GM12892 (cell line): ENCODE data around the gene NCAPG2.

Source experiments
- POLR2A ChIP-seq: IDR thresholded peaks from 2 replicates; pipeline ENCODE4 v1.6.1; 2011; ENCODE audit warnings: low read depth, low read length, control low read depth
- POLR2AphosphoS5 ChIP-seq: IDR thresholded peaks from 2 replicates; pipeline ENCODE4 v1.6.1; 2011; ENCODE audit warnings: low read depth, low read length, control low read depth
- TAF1 ChIP-seq: IDR thresholded peaks from 2 replicates; pipeline ENCODE4 v1.6.1; 2011; ENCODE audit warnings: low read depth, mild to moderate bottlenecking, control low read depth, low read length, borderline replicate concordance

DNA sequence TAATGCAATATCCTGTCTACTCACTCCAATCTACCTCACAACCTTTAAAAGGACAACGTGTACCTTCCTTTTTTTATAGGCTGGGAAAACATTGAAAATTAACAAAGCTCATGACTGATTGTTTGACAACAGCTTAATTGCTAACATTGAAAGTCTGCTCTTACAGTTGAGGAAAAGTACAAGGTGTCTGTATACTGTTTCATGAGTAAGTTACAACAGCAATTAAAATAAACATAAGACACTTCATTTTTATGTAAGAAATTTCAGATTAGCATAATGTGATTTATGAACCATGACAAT is 28.6 kb upstream of the NCAPG2 start:
- TF ChIP-seq POLR2A (no peak), POLR2AphosphoS5 (no peak), TAF1 (no peak)
